AG04450 (cell line): Measurements from ENCODE around the gene EHBP1. TPM values are rescaled to one million over a fixed set of nuclear protein-coding genes. Genes with fewer than 3 reads are reported as not detected.

Experiments
- CTCF ChIA-PET: fragments of 300-600, 350-600 bp; formaldehyde crosslinking; extraction: SDS; loops from one replicate; lab custom pipeline; 2022; ENCODE audit warnings: antibody characterized with exemption, inconsistent platforms; lab: Charles Lee
- POLR2A ChIA-PET: fragments of 350-600 bp; formaldehyde crosslinking; extraction: SDS; loops from one replicate; lab custom pipeline; 2021; ENCODE audit warnings: antibody characterized with exemption, inconsistent platforms; lab: Yijun Ruan, JAX
- DNase-seq: peaks from one replicate; pipeline ENCODE4 v3.0.0-alpha.2; 2011; ENCODE audit warnings: low read depth, low spot score
- H3K27ac ChIP-seq: one replicate; pipeline ENCODE4 v1.5.1; 2012; ENCODE audit warnings: low read depth, low read length, control low read depth
- H3K27me3 ChIP-seq: one replicate; pipeline ENCODE4 v1.6.0; 2012; ENCODE audit warnings: low read length; ENCODE audit not compliant: control insufficient read depth, insufficient read depth
- H3K4me3 ChIP-seq: 2 replicates; pipeline ENCODE4 v1.5.1; 2011; ENCODE audit warnings: mild to moderate bottlenecking, low read depth, low read length, control low read depth
- H3K9me3 ChIP-seq: 2 replicates; pipeline ENCODE4 v1.5.1; 2012; ENCODE audit warnings: low read length; ENCODE audit not compliant: control insufficient read depth, insufficient read depth
- CTCF ChIP-seq: IDR thresholded peaks from 2 replicates; pipeline ENCODE4 v1.5.1; 2011; ENCODE audit warnings: low read depth, low read length, control low read depth, inconsistent platforms
- polyA plus RNA-seq: library from polyadenylated mRNA; depleted of rRNA; stranded (reverse); fragments of >200 nt; gene quantifications from 2 replicates; pipeline ENCODE4 v1.2.3, GENCODE V29; 2011

Gene EHBP1
- polyA plus RNA-seq, 1 experiment: 68.6 TPM

GRCh38 chr2:62868947-62869346 is 163.4 kb downstream of the EHBP1 start:
- no peaks in the 10 kb centered on the region for H3K9me3 ChIP-seq
- no peak for TF ChIP-seq CTCF
- H3K27me3 ChIP-seq: no peaks in the 10 kb centered on the region
- no peak overlapping the region for H3K4me3 ChIP-seq
- H3K27ac ChIP-seq: no peak overlapping the region
- ChIA-PET POLR2A (no interaction called here), CTCF (no interaction called here)
- no peak for DNase-seq

GRCh38 chr2:62870966-62871365 is 165.5 kb downstream of the EHBP1 start:
- POLR2A ChIA-PET: no interaction called here

GRCh38 chr2:62871506-62871905 is 166.0 kb downstream of the EHBP1 start:
- H3K4me3 ChIP-seq: no peak overlapping the region
- ChIA-PET CTCF (no interaction called here), POLR2A (no interaction called here)
- H3K27me3 ChIP-seq: no peaks in the 10 kb centered on the region
- no peaks in the 10 kb centered on the region for H3K9me3 ChIP-seq
- no peak for TF ChIP-seq CTCF
- no peak for DNase-seq
- H3K27ac ChIP-seq: no peak overlapping the region

More at GRCh38 chr2:62870966-62871365, 165.5 kb downstream of the EHBP1 start:
- Histone ChIP-seq H3K27ac (no peak overlapping the region), H3K4me3 (no peak overlapping the region), H3K27me3 (no peaks in the 10 kb centered on the region), H3K9me3 (no peaks in the 10 kb centered on the region)
- CTCF ChIA-PET: no interaction called here
- TF ChIP-seq CTCF: no peak
- no peak for DNase-seq

GRCh38 chr2:62873603-62874002 is 168.1 kb downstream of the EHBP1 start:
- Histone ChIP-seq H3K9me3 (no peaks in the 10 kb centered on the region), H3K27me3 (no peaks in the 10 kb centered on the region), H3K27ac (no peak overlapping the region), H3K4me3 (no peak overlapping the region)
- POLR2A ChIA-PET: no interaction called here
- CTCF ChIA-PET: no interaction called here
- TF ChIP-seq CTCF: no peak
- no peak for DNase-seq

GRCh38 chr2:62874881-62875383 is 169.4 kb downstream of the EHBP1 start:
- DNase-seq: no peak
- Histone ChIP-seq H3K27ac (no peak overlapping the region), H3K4me3 (no peak overlapping the region), H3K27me3 (no peaks in the 10 kb centered on the region), H3K9me3 (no peaks in the 10 kb centered on the region)
- ChIA-PET CTCF (no interaction called here), POLR2A (no interaction called here)
- TF ChIP-seq CTCF: no peak
